K562 (cell line): ENCODE results near the gene AP3B2. TPM values are rescaled to one million over a fixed set of nuclear protein-coding genes. Genes with fewer than 3 reads are reported as not detected.

Source experiments
- ATAC-seq: fragments of 200-7000 bp; cut with Tn5 transposase; 3 replicates; pipeline ENCODE4 v1.9.1; 2020; ENCODE audit warnings: moderate library complexity
- BruUV-seq: library from RNA; stranded (reverse); fragments of 400-500 nt; replicated peaks from 2 replicates; lab custom pipeline; 2021; lab: Mats Ljungman, UMichigan
- CTCF ChIA-PET: fragments of 300-600 bp; formaldehyde crosslinking; extraction: SDS; loops from one replicate; lab custom pipeline; 2021; ENCODE audit warnings: low intra/inter-chr PET ratio; lab: Yijun Ruan, JAX
- POLR2A ChIA-PET: fragments of 300-600, 350-650 bp; sonication (Branson Sonifier 250); formaldehyde crosslinking; extraction: SDS; loops from one replicate; lab custom pipeline; 2021; ENCODE audit warnings: antibody characterized with exemption, inconsistent platforms; lab: Yijun Ruan, JAX
- DNase-seq, 4 experiments: peaks; one replicate each; pipeline versions ENCODE4 v3.0.0 to v3.0.0-alpha.2; 2011 to 2018; ENCODE audit warnings: low spot score in 3 of 4, mixed read lengths in 3 of 4; ENCODE audit errors: extremely low read depth in 1 of 4
- FAIRE-seq: peaks from 2 replicates; lab custom pipeline; 2011; peaks lifted over from hg19 to GRCh38; lab: Jason Lieb, UNC
- H2AFZ ChIP-seq: 2 replicates; pipeline ENCODE4 v1.6.0; 2011; ENCODE audit warnings: low read depth, low read length, control low read depth, inconsistent platforms
- H3K27ac ChIP-seq: fragments of 200-600 bp; 3 replicates; pipeline ENCODE4 v1.8.0; 2011; ENCODE audit warnings: low read depth, mild to moderate bottlenecking, control low read depth, inconsistent platforms, low read length, moderate library complexity, mixed read lengths; ENCODE audit errors: extremely low read depth
- H3K27me3 ChIP-seq, 2 experiments: fragments of 300-600 bp in 1 of 2; 2 replicates in 1 of 2; 3 replicates in 1 of 2; pipeline versions ENCODE4 v1.6.0 to v1.8.0; 2011; ENCODE audit warnings: inconsistent platforms in 2 of 2, low read length in 2 of 2, mild to moderate bottlenecking in 1 of 2, mixed read lengths in 1 of 2, moderate library complexity in 1 of 2; ENCODE audit not compliant: control insufficient read depth in 2 of 2, insufficient read depth in 2 of 2
- H3K36me3 ChIP-seq: fragments of 300-600 bp; 3 replicates; pipeline ENCODE4 v1.8.0; 2011; ENCODE audit warnings: mild to moderate bottlenecking, low read length, inconsistent platforms; ENCODE audit not compliant: control insufficient read depth, insufficient read depth
- H3K4me1 ChIP-seq, 2 experiments: fragments of 200-600 bp in 1 of 2; replicated peaks in 1 of 2; 2 replicates in 1 of 2; 3 replicates in 1 of 2; pipeline versions ENCODE4 v1.5.1 to v1.8.0; 2011; ENCODE audit warnings: inconsistent platforms in 2 of 2, low read length in 2 of 2, mild to moderate bottlenecking in 1 of 2, mixed read lengths in 1 of 2, moderate library complexity in 1 of 2; ENCODE audit not compliant: control insufficient read depth in 2 of 2, insufficient read depth in 2 of 2
- H3K4me2 ChIP-seq: 2 replicates; pipeline ENCODE4 v1.6.1; 2011; ENCODE audit warnings: low read length, control low read depth, inconsistent platforms, mixed read lengths; ENCODE audit not compliant: insufficient read depth
- H3K4me3 ChIP-seq: fragments of 200-600 bp; sonication (generic), shearing (Covaris generic); 2 replicates; pipeline ENCODE4 v1.5.1; 2016; ENCODE audit warnings: control low read depth, inconsistent platforms
- H3K79me2 ChIP-seq: fragments of 200-600 bp; 3 replicates; pipeline ENCODE4 v1.8.0; 2011; ENCODE audit warnings: low read length, inconsistent platforms; ENCODE audit not compliant: control insufficient read depth, insufficient read depth
- H3K9ac ChIP-seq, 2 experiments: 2 replicates each; pipeline versions ENCODE4 v1.6.0 to v1.6.1; 2011; ENCODE audit warnings: low read depth in 2 of 2, low read length in 2 of 2, control low read depth in 1 of 2, inconsistent platforms in 1 of 2, mild to moderate bottlenecking in 1 of 2, mixed read lengths in 1 of 2; ENCODE audit not compliant: insufficient read depth in 1 of 2
- H3K9me1 ChIP-seq: one replicate; pipeline ENCODE4 v1.6.0; 2011; ENCODE audit warnings: inconsistent platforms, mild to moderate bottlenecking, low read length, moderate library complexity; ENCODE audit not compliant: control insufficient read depth, insufficient read depth
- H3K9me3 ChIP-seq: replicated peaks from 2 replicates; pipeline ENCODE4 v1.5.1; 2011; ENCODE audit warnings: low read depth, low read length, inconsistent platforms; ENCODE audit not compliant: control insufficient read depth, insufficient read depth
- H4K20me1 ChIP-seq: replicated peaks from 2 replicates; pipeline ENCODE4 v1.6.1; 2011; ENCODE audit warnings: low read length, inconsistent platforms, mixed read lengths; ENCODE audit not compliant: control insufficient read depth, insufficient read depth
- BCL6 ChIP-seq: fragments of 250-450 bp; sonication (Bioruptor Pico); IDR thresholded peaks from 2 replicates; pipeline ENCODE4 v1.4.0; 2020
- CBX5 ChIP-seq: IDR thresholded peaks from 2 replicates; pipeline ENCODE4 v1.6.1; 2014; ENCODE audit warnings: low read depth, borderline replicate concordance
- CCNT2 ChIP-seq: IDR thresholded peaks from 2 replicates; pipeline ENCODE4 v1.6.1; 2011; ENCODE audit warnings: borderline replicate concordance, low read depth, mild to moderate bottlenecking, moderate library complexity, mixed read lengths, low read length; ENCODE audit not compliant: insufficient read length; ENCODE audit errors: extremely low read depth
- EWSR1 ChIP-seq: fragments of 450-650 bp; IDR thresholded peaks from 2 replicates; pipeline ENCODE4 v1.6.1; 2018; ENCODE audit warnings: borderline replicate concordance, mild to moderate bottlenecking, low read depth, moderate library complexity; ENCODE audit not compliant: partially characterized antibody
- FOXA3 ChIP-seq, 2 experiments: fragments of 450-650 bp in 1 of 2; sonication (generic) in 1 of 2; formaldehyde crosslinking; IDR thresholded peaks in 1 of 2; conservative IDR thresholded peaks in 1 of 2; 2 replicates each; pipeline versions ENCODE4 v1.4.0 to v1.8.0; 2020 to 2022; ENCODE audit warnings: mild to moderate bottlenecking in 2 of 2, missing genetic modification reagents in 1 of 2
- GABPB1 ChIP-seq: sonication (generic); formaldehyde crosslinking; IDR thresholded peaks from 2 replicates; pipeline ENCODE4 v1.8.0; 2022; ENCODE audit warnings: mild to moderate bottlenecking, missing genetic modification reagents
- HCFC1 ChIP-seq: IDR thresholded peaks from 2 replicates; pipeline ENCODE4 v1.6.1; 2012; ENCODE audit warnings: low read depth, low read length, improper control_type of control experiment
- POLR2B ChIP-seq: fragments of 450-650 bp; IDR thresholded peaks from 2 replicates; pipeline ENCODE4 v1.6.1; 2018; ENCODE audit warnings: low read depth; ENCODE audit not compliant: partially characterized antibody
- RBM17 ChIP-seq: fragments of 200-400 bp; formaldehyde crosslinking; IDR thresholded peaks from 2 replicates; pipeline ENCODE4 v1.6.1; 2017; ENCODE audit warnings: low read depth, mild to moderate bottlenecking, low read length, borderline replicate concordance
- SAP30 ChIP-seq: fragments of 200-600 bp; sonication (generic); IDR thresholded peaks from 2 replicates; pipeline ENCODE4 v1.6.1; 2012; ENCODE audit warnings: borderline replicate concordance, low read depth, mild to moderate bottlenecking, moderate library complexity, low read length, control low read depth, inconsistent platforms; ENCODE audit not compliant: insufficient read depth, poor library complexity, severe bottlenecking
- SP1 ChIP-seq: sonication (generic); formaldehyde crosslinking; IDR thresholded peaks from 2 replicates; pipeline ENCODE4 v1.8.1; 2022; ENCODE audit warnings: mild to moderate bottlenecking, missing genetic modification reagents
- SRSF1 ChIP-seq: fragments of 200-400 bp; formaldehyde crosslinking; IDR thresholded peaks from 2 replicates; pipeline ENCODE4 v1.6.1; 2017; ENCODE audit warnings: mild to moderate bottlenecking, low read depth, low read length, moderate library complexity
- ZNF24 ChIP-seq: fragments of 450-650 bp; IDR thresholded peaks from 2 replicates; pipeline ENCODE4 v1.6.1; 2016
- ZNF354B ChIP-seq: fragments of 250-450 bp; sonication (Bioruptor Pico); IDR thresholded peaks from 2 replicates; pipeline ENCODE4 v1.4.0; 2020
- ZNF431 ChIP-seq: sonication (generic); formaldehyde crosslinking; IDR thresholded peaks from 2 replicates; pipeline ENCODE4 v1.8.0; 2022; ENCODE audit warnings: mild to moderate bottlenecking, missing genetic modification reagents
- ZNF707 ChIP-seq: fragments of 250-450 bp; sonication (Bioruptor Pico); conservative IDR thresholded peaks from 2 replicates; pipeline ENCODE4 v1.8.0; 2022; ENCODE audit warnings: inconsistent platforms, mild to moderate bottlenecking, moderate library complexity
- ZNF79 ChIP-seq: fragments of 250-450 bp; sonication (Bioruptor Pico); IDR thresholded peaks from 2 replicates; pipeline ENCODE4 v1.4.0; 2020; ENCODE audit warnings: low read depth, mild to moderate bottlenecking, moderate library complexity
- ZSCAN29 ChIP-seq: fragments of 450-650 bp; IDR thresholded peaks from 2 replicates; pipeline ENCODE4 v1.6.1; 2017
- WGBS: fragments of 100-300 bp; shearing (Covaris generic); methylation state at CpG from one replicate; pipeline ENCODE4 v1.1.6; 2016; ENCODE audit warnings: low coverage, mixed read lengths; ENCODE audit not compliant: insufficient coverage; ENCODE audit errors: missing lambda C conversion rate; 5-methylcytosine and 5-hydroxymethylcytosine counted together
- in situ Hi-C: fragments of 300-500 bp; cut with MboI; formaldehyde crosslinking; loops from 4 replicates; pipeline ENCODE4 v1.15.0; 2018; ENCODE audit warnings: inconsistent platforms, mixed read lengths
- intact Hi-C: fragments of 100-400 bp; cut with micrococcal nuclease; formaldehyde crosslinking; loops from 2 replicates; pipeline ENCODE4 v1.14.2; 2022
- polyA plus RNA-seq, 8 experiments: library from polyadenylated mRNA; depleted of rRNA in 4 of 8; stranded (reverse) in 5 of 8; unstranded in 3 of 8; fragments of >200 nt; fragmentation: Nextera tagmentation in 2 of 8; fragmentation: Illumina TruSeq in 1 of 8; extraction: Ambion mirVana in 2 of 8; extraction: Trizol in 1 of 8; gene quantifications; 2 replicates each; pipeline versions ENCODE4 v1.2.1 to v1.2.3, GENCODE V29; 2011 to 2014; ENCODE audit warnings: inconsistent platforms in 1 of 8, missing spikeins in 1 of 8
- total RNA-seq, 7 experiments: library from RNA; depleted of rRNA in 6 of 7; stranded (reverse); fragments of >200 nt in 6 of 7; fragmentation: Illumina TruSeq in 2 of 7; extraction: Trizol in 2 of 7; gene quantifications; 2 replicates each; pipeline versions ENCODE4 v1.2.1 to v1.2.3, GENCODE V29; 2011 to 2021; ENCODE audit warnings: low replicate concordance in 1 of 7
- TF ChIP-seq, protein P1 (sequence below): fragments of 450-650 bp; IDR thresholded peaks from 2 replicates; pipeline ENCODE4 v1.6.1; 2016
- TF ChIP-seq, protein P2 (sequence below): sonication (generic); formaldehyde crosslinking; IDR thresholded peaks from 2 replicates; pipeline ENCODE4 v1.9.0; 2022; ENCODE audit warnings: mild to moderate bottlenecking, missing genetic modification reagents
- TF ChIP-seq, protein P3 (sequence below): sonication (generic); formaldehyde crosslinking; IDR thresholded peaks from 2 replicates; pipeline ENCODE4 v1.8.0; 2022; ENCODE audit warnings: mild to moderate bottlenecking, low read depth, missing genetic modification reagents

AP3B2 gene
- total and polyA plus RNA-seq, 9 of the 15 experiments (the other 6 are each of a cell fraction or from before 2014, with no cell fraction given): 0.03 to 0.15 (median 0.10) TPM; not detected in 2

DNA sequence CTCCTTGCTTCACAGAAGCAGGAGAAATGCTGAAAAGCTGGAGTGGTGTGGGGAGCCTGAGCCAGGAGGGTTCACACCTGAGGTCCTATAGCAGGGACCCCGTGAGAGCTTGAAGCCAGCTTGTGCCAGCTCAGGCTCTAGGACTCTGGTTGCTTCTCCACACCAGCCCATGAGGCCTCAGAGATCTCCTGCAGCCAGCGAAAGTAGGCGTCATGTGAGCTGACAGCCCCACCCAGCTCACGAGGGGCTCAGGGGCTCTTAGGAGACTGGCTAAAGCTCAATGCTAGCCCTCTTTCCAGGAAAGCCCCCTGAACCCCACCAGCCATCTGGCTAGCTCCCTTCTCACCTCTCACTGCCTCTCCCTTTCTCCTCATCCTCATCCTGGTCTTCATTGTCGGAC lies 45.7 kb downstream of the AP3B2 start (continued):
- no peak for TF ChIP-seq ZSCAN29
- TF ChIP-seq FOXA3 (CRISPR knock-in tag; conservative IDR thresholded peaks at IDR 0.05 in 1 of 2, IDR thresholded peaks at IDR 0.05 in 1 of 2): no peak
- TF ChIP-seq SP1 (CRISPR knock-in tag): no peak

DNA sequence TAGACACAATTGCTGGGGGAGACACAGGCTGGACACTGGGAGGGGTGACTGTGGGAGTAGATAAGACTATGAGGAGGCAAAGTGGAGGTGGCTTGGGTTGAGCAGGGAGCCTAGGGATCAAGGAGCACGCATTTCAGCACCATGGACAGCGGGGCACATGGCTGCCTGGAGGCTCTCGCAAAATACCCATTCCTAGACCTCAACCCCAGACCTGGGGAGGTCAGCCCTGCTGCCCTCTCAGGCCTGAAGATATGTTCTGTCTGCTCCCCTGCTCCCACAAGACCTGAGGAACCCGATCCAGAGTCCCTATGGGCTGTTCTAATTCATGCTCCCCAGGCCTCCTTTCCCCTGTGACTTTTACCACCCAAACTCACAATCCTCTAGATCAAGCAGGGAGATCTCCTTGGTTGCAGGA lies 46.5 kb downstream of the AP3B2 start:
- no peak overlapping the region for H3K27ac ChIP-seq
- POLR2A ChIA-PET: interaction anchor here (0.9 to 1.3 kb wide), 2 partner anchors 14 to 123 kb away, joined by 4 to 5 read pairs; partner anchors contain the start of gene RPS17
- no peak overlapping the region for H3K4me2 ChIP-seq
- intact Hi-C loops: no loop called here
- peak; percentile 93 for ATAC-seq
- no peak overlapping the region for H3K9ac ChIP-seq
- CTCF ChIA-PET: no interaction called here
- no peaks in the 10 kb centered on the region for H3K79me2 ChIP-seq
- H2AFZ ChIP-seq: no peak overlapping the region
- no peak overlapping the region for H3K4me3 ChIP-seq
- H3K4me1 ChIP-seq: no peaks in the 10 kb centered on the region; a peak in 1 of 5 replicates
- no peaks in the 10 kb centered on the region for H3K36me3 ChIP-seq
- no peaks in the 10 kb centered on the region for H3K9me1 ChIP-seq
- no peaks in the 10 kb centered on the region for H3K9me3 ChIP-seq
- peak; percentile 87 to 90 (median 88) for DNase-seq
- H4K20me1 ChIP-seq: peaks cover 17% of the 10 kb centered on the region
- peaks cover 30 to 73% of the 10 kb centered on the region in 2 experiments for H3K27me3 ChIP-seq
- FAIRE-seq: peak; percentile 88
- WGBS: 0% methylated on average over 4 of the region's 4 CpGs
- no TSS peak for BruUV-seq
- in situ Hi-C loops: no loop called here
- TF ChIP-seq RBM17: no peak
- no peak for TF ChIP-seq CBX5
- TF ChIP-seq SRSF1: no peak
- no peak for TF ChIP-seq EWSR1
- TF ChIP-seq, protein P1, sequence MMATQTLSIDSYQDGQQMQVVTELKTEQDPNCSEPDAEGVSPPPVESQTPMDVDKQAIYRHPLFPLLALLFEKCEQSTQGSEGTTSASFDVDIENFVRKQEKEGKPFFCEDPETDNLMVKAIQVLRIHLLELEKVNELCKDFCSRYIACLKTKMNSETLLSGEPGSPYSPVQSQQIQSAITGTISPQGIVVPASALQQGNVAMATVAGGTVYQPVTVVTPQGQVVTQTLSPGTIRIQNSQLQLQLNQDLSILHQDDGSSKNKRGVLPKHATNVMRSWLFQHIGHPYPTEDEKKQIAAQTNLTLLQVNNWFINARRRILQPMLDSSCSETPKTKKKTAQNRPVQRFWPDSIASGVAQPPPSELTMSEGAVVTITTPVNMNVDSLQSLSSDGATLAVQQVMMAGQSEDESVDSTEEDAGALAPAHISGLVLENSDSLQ: no peak
- peak; percentile 78 for TF ChIP-seq GABPB1 (CRISPR knock-in tag)
- TF ChIP-seq ZNF354B: no peak
- TF ChIP-seq, protein P2, sequence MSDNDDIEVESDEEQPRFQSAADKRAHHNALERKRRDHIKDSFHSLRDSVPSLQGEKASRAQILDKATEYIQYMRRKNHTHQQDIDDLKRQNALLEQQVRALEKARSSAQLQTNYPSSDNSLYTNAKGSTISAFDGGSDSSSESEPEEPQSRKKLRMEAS (CRISPR knock-in tag): peak; percentile 98
- peak; percentile 82 for TF ChIP-seq ZNF431 (CRISPR knock-in tag)
- TF ChIP-seq ZNF707 (CRISPR knock-in tag): 0 out of 2 replicates have a peak, but pooled peaks have one; percentile 7
- no peak for TF ChIP-seq ZNF79 (CRISPR knock-in tag)
- no peak for TF ChIP-seq BCL6 (CRISPR knock-in tag)
- TF ChIP-seq POLR2B: no peak
- no peak for TF ChIP-seq ZNF24
- peak; percentile 38 for TF ChIP-seq SAP30
- TF ChIP-seq HCFC1: no peak
- TF ChIP-seq, protein P3, sequence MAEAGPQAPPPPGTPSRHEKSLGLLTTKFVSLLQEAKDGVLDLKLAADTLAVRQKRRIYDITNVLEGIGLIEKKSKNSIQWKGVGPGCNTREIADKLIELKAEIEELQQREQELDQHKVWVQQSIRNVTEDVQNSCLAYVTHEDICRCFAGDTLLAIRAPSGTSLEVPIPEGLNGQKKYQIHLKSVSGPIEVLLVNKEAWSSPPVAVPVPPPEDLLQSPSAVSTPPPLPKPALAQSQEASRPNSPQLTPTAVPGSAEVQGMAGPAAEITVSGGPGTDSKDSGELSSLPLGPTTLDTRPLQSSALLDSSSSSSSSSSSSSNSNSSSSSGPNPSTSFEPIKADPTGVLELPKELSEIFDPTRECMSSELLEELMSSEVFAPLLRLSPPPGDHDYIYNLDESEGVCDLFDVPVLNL: peak; percentile 89
- TF ChIP-seq CCNT2: no peak
